Brain microvascular endothelial cell (primary cell): ENCODE measurements around the gene MAP2K5.

ENCODE experiments used
- DNase-seq: peaks from one replicate; pipeline ENCODE4 v3.0.0-alpha.2; 2020
- H3K27ac ChIP-seq: fragments of 250-450 bp; sonication (Bioruptor Pico); 2 replicates; pipeline ENCODE4 v1.5.1; 2020; ENCODE audit warnings: mild to moderate bottlenecking, moderate library complexity
- H3K27me3 ChIP-seq: fragments of 250-450 bp; sonication (Bioruptor Pico); replicated peaks from 2 replicates; pipeline ENCODE4 v1.5.1; 2020; ENCODE audit warnings: mild to moderate bottlenecking
- H3K36me3 ChIP-seq: fragments of 250-450 bp; sonication (Bioruptor Pico); replicated peaks from 2 replicates; pipeline ENCODE4 v1.5.1; 2020; ENCODE audit warnings: mild to moderate bottlenecking
- H3K4me3 ChIP-seq: 2 replicates; pipeline ENCODE4 v1.5.1; 2011; ENCODE audit warnings: low read depth, mild to moderate bottlenecking, control low read depth, low read length, moderate library complexity
- CTCF ChIP-seq: IDR thresholded peaks from 2 replicates; pipeline ENCODE4 v1.5.1; 2011; ENCODE audit warnings: low read depth, mild to moderate bottlenecking, moderate library complexity, low read length, control low read depth, inconsistent platforms; ENCODE audit errors: missing control alignments
- in situ Hi-C: cut with HindIII; loops from 2 replicates; pipeline ENCODE4 v1.10.0; 2017; ENCODE audit warnings: low sequenced_read_pairs, low pct_ligation_motif_present

The MAP2K5 gene

GRCh38 chr15:67769497-67770357 lies 227.2 kb downstream of the MAP2K5 start:
- TF ChIP-seq CTCF, result no peak
- Histone ChIP-seq H3K36me3 (no peaks in the 10 kb centered on the region), H3K27ac (no peak overlapping the region), H3K4me3 (no peak overlapping the region), H3K27me3 (no peaks in the 10 kb centered on the region)
- in situ Hi-C loops, result no loop called here
- no peak for DNase-seq

DNA sequence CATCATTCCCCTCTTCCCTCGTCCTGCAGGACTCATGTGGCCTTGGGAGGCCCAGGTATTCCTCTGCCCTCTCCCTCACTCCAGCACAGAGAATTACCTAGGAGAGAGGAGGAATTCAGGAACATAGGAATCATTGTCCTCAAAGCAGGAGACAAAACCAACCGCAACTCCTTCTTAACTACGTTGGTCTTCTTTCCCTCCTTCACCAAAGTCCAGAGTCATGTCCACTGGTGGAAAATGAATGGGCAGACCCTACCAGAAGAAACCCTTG lies 227.8 kb downstream of the MAP2K5 start:
- in situ Hi-C loops, result no loop called here
- TF ChIP-seq CTCF, result no peak
- no peak overlapping the region for H3K4me3 ChIP-seq
- no peak overlapping the region for H3K27ac ChIP-seq
- no peaks in the 10 kb centered on the region for H3K36me3 ChIP-seq
- H3K27me3 ChIP-seq, result no peaks in the 10 kb centered on the region
- no peak for DNase-seq

DNA sequence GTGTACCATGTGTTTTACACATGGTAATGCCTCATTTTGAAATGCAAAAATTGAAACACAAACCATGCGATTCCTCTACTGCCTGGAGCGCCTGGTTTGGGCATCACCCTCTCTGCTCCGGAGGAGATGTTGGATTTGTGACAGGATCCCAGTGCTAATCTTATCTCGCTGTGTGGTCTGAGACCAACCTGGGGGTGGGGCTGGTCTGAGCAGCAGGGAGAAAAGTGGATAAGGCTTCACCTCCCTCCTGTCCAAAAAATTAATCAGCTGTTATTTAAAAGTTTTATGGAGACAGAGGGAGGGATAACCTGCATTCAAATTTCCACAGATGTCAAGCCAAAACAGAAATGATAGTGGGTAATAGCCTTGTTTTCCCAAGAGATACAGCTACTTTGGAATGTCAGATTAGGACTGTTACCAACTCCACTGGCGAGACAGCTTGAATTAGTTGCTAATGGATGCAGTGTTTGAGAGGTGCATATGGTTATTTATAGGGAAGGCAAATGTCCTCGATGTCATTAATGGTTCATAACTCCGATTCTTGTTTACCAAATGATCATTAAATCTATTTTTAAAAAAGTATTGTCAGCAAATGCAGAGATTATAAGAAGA lies 228.8 kb downstream of the MAP2K5 start:
- no peak for TF ChIP-seq CTCF
- Histone ChIP-seq H3K36me3 (no peaks in the 10 kb centered on the region), H3K27me3 (no peaks in the 10 kb centered on the region), H3K4me3 (no peak overlapping the region), H3K27ac (no peak overlapping the region)
- no peak for DNase-seq
- in situ Hi-C loops, result no loop called here

GRCh38 chr15:67774626-67775025 lies 232.1 kb downstream of the MAP2K5 start:
- no peaks in the 10 kb centered on the region for H3K27me3 ChIP-seq
- no peak overlapping the region for H3K4me3 ChIP-seq
- in situ Hi-C loops, result no loop called here
- TF ChIP-seq CTCF, result no peak
- DNase-seq, result no peak
- H3K36me3 ChIP-seq, result no peaks in the 10 kb centered on the region
- H3K27ac ChIP-seq, result no peak overlapping the region

GRCh38 chr15:67775250-67775649 lies 232.7 kb downstream of the MAP2K5 start:
- H3K27me3 ChIP-seq, result no peaks in the 10 kb centered on the region
- TF ChIP-seq CTCF, result no peak
- H3K4me3 ChIP-seq, result no peak overlapping the region
- in situ Hi-C loops, result no loop called here
- no peaks in the 10 kb centered on the region for H3K36me3 ChIP-seq
- no peak overlapping the region for H3K27ac ChIP-seq
- DNase-seq, result no peak
